Transverse colon (tissue), 4 donors: ENCODE measurements around the gene TEK. TPM values are rescaled to one million over a fixed set of nuclear protein-coding genes. Genes with fewer than 3 reads are reported as not detected.

Experiments
- DNase-seq: peaks from one replicate; pipeline ENCODE4 v3.0.0-alpha.2; 2019
- H3K27ac ChIP-seq, 4 donors: fragments of 200-600 bp; sonication (generic); 2 replicates each; pipeline ENCODE4 v1.5.1; 2016 to 2018; ENCODE audit warnings: inconsistent platforms in 4 of 4
- H3K27me3 ChIP-seq: fragments of 200-600 bp; sonication (generic); 2 replicates; pipeline ENCODE4 v1.5.1; 2017; ENCODE audit warnings: inconsistent platforms
- H3K36me3 ChIP-seq, 4 donors: fragments of 200-600 bp; sonication (generic); 2 replicates each; pipeline ENCODE4 v1.5.1; 2017 to 2019; ENCODE audit warnings: inconsistent platforms in 4 of 4
- H3K4me1 ChIP-seq, 4 donors: fragments of 200-600 bp; sonication (generic); 2 replicates each; pipeline ENCODE4 v1.5.1; 2017 to 2020; ENCODE audit warnings: inconsistent platforms in 4 of 4
- H3K4me3 ChIP-seq, 4 donors: fragments of 200-600 bp; sonication (generic); 1 replicate in 1 of 4; 2 replicates in 3 of 4; pipeline versions ENCODE4 v1.5.1 to v1.6.1; 2017 to 2019; ENCODE audit warnings: inconsistent platforms in 4 of 4
- H3K9me3 ChIP-seq, 2 donors: fragments of 200-600 bp; sonication (generic); 2 replicates each; pipeline ENCODE4 v1.5.1; 2017 to 2019; ENCODE audit warnings: inconsistent platforms in 2 of 2
- CTCF ChIP-seq, 5 experiments: fragments of 200-600 bp in 3 of 5; fragments of 450-650 bp in 2 of 5; sonication (generic) in 3 of 5; IDR thresholded peaks; 1 replicate in 2 of 5; 2 replicates in 3 of 5; pipeline ENCODE4 v1.5.1; 2016 to 2017; ENCODE audit warnings: antibody characterized with exemption in 5 of 5, inconsistent platforms in 3 of 5, mild to moderate bottlenecking in 2 of 5, moderate library complexity in 1 of 5
- EP300 ChIP-seq: sonication (generic); formaldehyde crosslinking; IDR thresholded peaks from one replicate; pipeline ENCODE4 v1.6.1; 2017; ENCODE audit warnings: antibody characterized with exemption, low read depth
- POLR2A ChIP-seq: fragments of 450-650 bp; IDR thresholded peaks from one replicate; pipeline ENCODE4 v1.6.1; 2016; ENCODE audit warnings: antibody characterized with exemption, mild to moderate bottlenecking, moderate library complexity
- POLR2AphosphoS5 ChIP-seq, 3 donors: sonication (generic); formaldehyde crosslinking; IDR thresholded peaks; one replicate each; pipeline ENCODE4 v1.6.1; 2016; ENCODE audit warnings: antibody characterized with exemption in 3 of 3
- WGBS, 2 donors: methylation state at CpG; one replicate each; pipeline ENCODE4 v1.1.5; 2018; ENCODE audit warnings: low coverage in 1 of 2; 5-methylcytosine and 5-hydroxymethylcytosine counted together
- in situ Hi-C, 4 donors: fragments of 200-750 bp; cut with MboI; loops; one replicate each; pipeline versions ENCODE4 v1.15.0 to v1.15.1; 2017; ENCODE audit warnings: low sequenced_read_pairs in 3 of 4, low pct_ligation_motif_present in 1 of 4, low pct_unique_long_range_greater_than_20kb in 1 of 4
- intact Hi-C: fragments of 100-400 bp; cut with DNase I; formaldehyde crosslinking; loops from one replicate; pipeline ENCODE4 v1.15.1; 2023; ENCODE audit warnings: low total_unique reads
- total RNA-seq, 4 donors: library from RNA; depleted of rRNA; stranded (reverse); fragments of >200 nt; gene quantifications; one replicate each; pipeline ENCODE4 v1.1.0, GENCODE V29; 2016

Gene TEK
- total RNA-seq, 4 donors from 2014 or later: 1.5 to 4.0 (median 3.0) TPM

GRCh38 chr9:27094640-27095298, 14.3 kb upstream of the TEK start:
- DNase-seq: no peak
- WGBS, 2 donors: 59% methylated on average over 3 of the region's 3 CpGs; no CpG with 5 or more reads in 1 of the 2 donors
- intact Hi-C loops (no loop called here), in situ Hi-C loops (no loop called here)
- TF ChIP-seq EP300 (no peak), CTCF (IDR thresholded peaks at IDR 0.05) (no peak), POLR2A (no peak), POLR2AphosphoS5 (IDR thresholded peaks at IDR 0.05) (no peak)
- Histone ChIP-seq H3K9me3 (no peaks in the 10 kb centered on the region), H3K27ac (no peak overlapping the region), H3K4me1 (peaks cover 0 to 4% (median 0%) of the 10 kb centered on the region in 4 donors), H3K36me3 (no peaks in the 10 kb centered on the region), H3K4me3 (no peak overlapping the region), H3K27me3 (no peaks in the 10 kb centered on the region)

- intact Hi-C loops (no loop called here), in situ Hi-C loops (loop anchor here in 1 of 4 donors (25.0 kb wide), 1 partner anchor 430 kb away; the partner anchor contains the start of gene MOB3B)
- Histone ChIP-seq H3K27ac (no peak overlapping the region), H3K4me3 (no peak overlapping the region), H3K27me3 (no peaks in the 10 kb centered on the region), H3K36me3 (no peaks in the 10 kb centered on the region), H3K9me3 (no peaks in the 10 kb centered on the region), H3K4me1 (no peaks in the 10 kb centered on the region)
- no peak for DNase-seq
- 87 to 89% methylated on average over 2 of the region's 2 CpGs for WGBS, 2 donors
- TF ChIP-seq POLR2AphosphoS5 (IDR thresholded peaks at IDR 0.05): no peak
- TF ChIP-seq POLR2A: no peak
- no peak for TF ChIP-seq EP300
Observed at GRCh38 chr9:27107241-27107640, 1.8 kb upstream of the TEK start.

- in situ Hi-C loops (loop anchor here in 1 of 4 donors (25.0 kb wide), 1 partner anchor 428 kb away; the partner anchor contains the start of gene MOB3B), intact Hi-C loops (loop anchor here (10.0 kb wide), 1 partner anchor 55 kb away; no protein-coding TSS in a partner anchor)
- no peaks in the 10 kb centered on the region for H3K36me3 ChIP-seq
- peak overlapping the region in 3 of 4 donors; percentile 13 to 39 (median 33) for H3K27ac ChIP-seq
- H3K27me3 ChIP-seq: no peaks in the 10 kb centered on the region
- DNase-seq: no peak
- H3K4me1 ChIP-seq: no peaks in the 10 kb centered on the region
- H3K4me3 ChIP-seq: no peak overlapping the region
- no peak for TF ChIP-seq POLR2AphosphoS5 (IDR thresholded peaks at IDR 0.05)
- TF ChIP-seq EP300: no peak
- no peak for TF ChIP-seq CTCF (IDR thresholded peaks at IDR 0.05)
- TF ChIP-seq POLR2A: no peak
- 64 to 71% methylated on average over 2 of the region's 2 CpGs for WGBS, 2 donors
- no peaks in the 10 kb centered on the region for H3K9me3 ChIP-seq
Observed at GRCh38 chr9:27109621-27110020, 596 bp downstream of the TEK start.

- in situ Hi-C loops: loop anchor here in 1 of 4 donors (25.0 kb wide), 1 partner anchor 427 kb away; the partner anchor contains the start of gene MOB3B
- no peak overlapping the region for H3K4me3 ChIP-seq
Observed at GRCh38 chr9:27110181-27110580, 1.2 kb downstream of the TEK start.

More at GRCh38 chr9:27110181-27110580, 1.2 kb downstream of the TEK start:
- no peaks in the 10 kb centered on the region for H3K4me1 ChIP-seq
- intact Hi-C loops: loop anchor here (10.0 kb wide), 1 partner anchor 55 kb away; no protein-coding TSS in a partner anchor
- H3K27me3 ChIP-seq: no peaks in the 10 kb centered on the region
- H3K36me3 ChIP-seq: no peaks in the 10 kb centered on the region
- no peak overlapping the region for H3K27ac ChIP-seq
- 60 to 68% methylated on average over 4 of the region's 4 CpGs for WGBS, 2 donors
- DNase-seq: no peak
- H3K9me3 ChIP-seq: no peaks in the 10 kb centered on the region
- no peak for TF ChIP-seq EP300
- TF ChIP-seq POLR2AphosphoS5 (IDR thresholded peaks at IDR 0.05): no peak
- TF ChIP-seq CTCF (IDR thresholded peaks at IDR 0.05): no peak
- no peak for TF ChIP-seq POLR2A
